Tongue (tissue), 2 donors: ENCODE data around the gene MCUR1. TPM values are rescaled to one million over a fixed set of nuclear protein-coding genes. Genes with fewer than 3 reads are reported as not detected.
"Not testable (repeated sequence)": the region's sequence is repeated elsewhere in the genome, so short reads cannot be mapped to it uniquely, and the experiment has no call there.

Experiments used
- DNase-seq: peaks from one replicate; pipeline ENCODE4 v3.0.0-alpha.2; 2015
- total RNA-seq: library from RNA; depleted of rRNA; stranded (reverse); fragments of >200 nt; gene quantifications from one replicate; pipeline ENCODE4 v1.2.3, GENCODE V29; 2014

Gene MCUR1, protein sequence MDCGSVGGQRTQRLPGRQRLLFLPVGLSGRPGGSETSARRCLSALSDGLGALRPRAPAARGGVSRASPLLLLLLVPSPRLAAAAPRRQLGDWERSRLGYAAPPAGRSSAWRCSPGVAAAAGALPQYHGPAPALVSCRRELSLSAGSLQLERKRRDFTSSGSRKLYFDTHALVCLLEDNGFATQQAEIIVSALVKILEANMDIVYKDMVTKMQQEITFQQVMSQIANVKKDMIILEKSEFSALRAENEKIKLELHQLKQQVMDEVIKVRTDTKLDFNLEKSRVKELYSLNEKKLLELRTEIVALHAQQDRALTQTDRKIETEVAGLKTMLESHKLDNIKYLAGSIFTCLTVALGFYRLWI
- 27.2 TPM for total RNA-seq

DNA sequence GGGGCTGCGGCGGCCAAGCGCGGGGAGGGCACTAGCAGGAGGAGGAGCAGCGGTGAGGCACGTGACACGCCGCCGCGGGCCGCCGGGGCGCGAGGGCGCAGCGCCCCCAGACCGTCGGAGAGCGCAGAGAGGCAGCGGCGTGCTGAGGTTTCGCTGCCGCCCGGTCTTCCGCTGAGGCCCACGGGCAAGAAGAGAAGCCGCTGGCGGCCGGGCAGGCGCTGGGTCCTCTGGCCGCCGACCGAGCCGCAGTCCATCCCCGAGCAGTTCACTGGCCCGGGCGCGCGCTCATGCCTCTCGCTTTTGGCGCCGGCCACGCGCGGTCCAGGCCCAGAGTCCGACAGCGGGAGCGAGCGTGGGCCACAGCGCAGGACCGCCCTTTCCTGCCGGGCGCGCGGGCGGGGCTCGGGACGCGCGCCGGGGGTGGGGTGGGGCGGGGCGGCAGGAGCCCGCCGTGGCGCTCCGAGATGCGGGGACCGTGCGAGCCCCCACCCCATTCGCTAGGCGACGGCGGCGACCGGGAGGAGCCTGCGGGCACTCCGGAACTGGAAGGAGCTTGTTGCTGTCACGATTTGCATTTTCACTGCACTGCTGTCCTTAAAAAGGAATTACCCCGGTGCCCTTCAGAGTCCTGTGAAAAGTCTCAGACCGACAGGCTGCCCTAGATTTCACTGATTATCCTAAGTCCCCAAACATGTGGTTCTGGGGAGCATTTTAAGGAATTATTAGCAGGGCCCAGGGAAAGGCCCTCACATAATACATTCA, at the start of gene MCUR1:
MCUR1 (minus strand) TSS at position 382 of the 762 bp plus-strand sequence; CDS start at position 254, 128 bp downstream.
- DNase-seq: peak; percentile 94

DNA sequence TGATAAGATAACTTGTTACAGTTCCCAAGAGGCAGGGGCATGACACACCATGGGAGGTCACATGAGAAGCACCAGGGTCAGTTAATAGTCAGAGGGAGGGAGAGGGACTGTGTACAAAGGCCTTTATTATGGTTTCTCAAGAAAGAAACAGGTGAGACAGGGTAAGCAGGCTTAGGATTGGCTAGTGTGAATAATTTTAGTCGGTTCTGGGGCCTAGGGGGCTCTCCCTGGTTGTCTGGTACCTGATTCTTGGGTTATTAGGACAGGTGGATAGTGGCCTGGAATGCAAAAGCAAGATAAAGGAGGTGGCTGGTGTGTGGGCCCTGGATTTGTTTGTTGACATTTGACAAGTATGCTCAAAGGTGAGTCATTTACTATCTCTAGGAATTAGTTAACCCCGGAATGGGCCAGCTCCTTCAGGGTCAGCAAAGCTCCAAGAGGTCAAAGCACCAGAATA, 49.4 kb upstream of the MCUR1 start:
- DNase-seq: no peak

DNA sequence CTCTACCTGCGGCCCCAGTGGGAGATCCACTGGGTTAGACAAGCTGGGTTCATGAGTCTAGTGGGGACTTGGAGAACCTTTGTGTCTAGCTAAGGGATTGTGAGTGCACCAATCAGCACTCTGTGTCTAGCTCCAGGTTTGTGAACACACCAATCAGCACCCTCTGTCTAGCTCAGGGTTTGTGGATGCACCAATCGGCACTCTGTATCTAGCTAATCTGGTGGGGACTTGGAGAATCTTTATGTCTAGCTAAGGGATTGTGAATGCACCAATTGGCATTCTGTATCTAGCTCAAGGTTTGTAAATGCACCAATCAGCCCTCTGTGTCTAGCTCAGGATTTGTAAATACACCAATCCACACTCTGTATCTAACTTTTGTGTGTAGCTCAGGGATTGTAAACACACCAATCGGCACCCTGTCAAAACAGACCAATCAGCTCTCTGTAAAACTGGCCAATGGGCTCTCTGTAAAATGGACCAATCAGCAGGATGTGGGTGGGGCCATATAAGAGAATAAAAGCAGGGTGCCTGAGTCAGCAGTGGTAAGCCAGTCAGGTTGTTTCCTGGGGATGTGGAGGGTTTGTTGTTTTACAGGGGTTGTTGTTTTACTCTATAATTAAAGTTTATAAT, 46.3 kb upstream of the MCUR1 start:
- not testable (repeated sequence) for DNase-seq

DNA sequence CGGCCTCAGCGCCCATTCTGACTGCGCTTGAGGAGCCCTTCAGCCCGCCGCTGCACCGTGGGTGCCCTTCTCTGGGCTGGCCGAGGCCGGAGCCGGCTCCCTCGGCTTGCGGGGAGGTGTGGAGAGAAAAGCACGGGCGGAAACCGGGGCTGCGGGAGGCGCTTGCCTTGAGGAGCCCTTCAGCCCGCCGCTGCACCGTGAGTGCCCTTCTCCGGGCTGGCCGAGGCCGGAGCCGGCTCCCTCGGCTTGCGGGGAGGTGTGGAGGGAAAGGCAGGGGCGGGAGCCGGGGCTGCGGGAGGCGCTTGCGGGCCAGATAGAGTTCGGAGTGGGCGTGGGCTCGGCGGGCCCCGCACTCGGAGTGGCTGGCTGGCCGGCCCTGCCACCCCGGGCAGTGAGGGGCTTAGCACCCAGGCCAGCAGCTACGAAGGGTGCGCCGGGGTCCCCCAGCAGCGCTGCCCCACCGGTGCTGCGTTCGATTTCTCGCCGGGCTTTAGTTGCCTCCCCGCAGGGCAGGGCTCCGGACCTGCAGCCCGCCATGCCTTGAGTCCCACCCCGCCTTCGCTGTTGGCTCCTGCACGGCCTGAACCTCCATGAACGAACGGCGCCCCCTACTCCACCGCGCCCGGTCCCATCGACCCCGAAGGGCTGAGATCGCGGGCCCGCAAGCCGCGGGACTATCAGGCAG, 45.7 kb upstream of the MCUR1 start:
- DNase-seq: no peak

DNA sequence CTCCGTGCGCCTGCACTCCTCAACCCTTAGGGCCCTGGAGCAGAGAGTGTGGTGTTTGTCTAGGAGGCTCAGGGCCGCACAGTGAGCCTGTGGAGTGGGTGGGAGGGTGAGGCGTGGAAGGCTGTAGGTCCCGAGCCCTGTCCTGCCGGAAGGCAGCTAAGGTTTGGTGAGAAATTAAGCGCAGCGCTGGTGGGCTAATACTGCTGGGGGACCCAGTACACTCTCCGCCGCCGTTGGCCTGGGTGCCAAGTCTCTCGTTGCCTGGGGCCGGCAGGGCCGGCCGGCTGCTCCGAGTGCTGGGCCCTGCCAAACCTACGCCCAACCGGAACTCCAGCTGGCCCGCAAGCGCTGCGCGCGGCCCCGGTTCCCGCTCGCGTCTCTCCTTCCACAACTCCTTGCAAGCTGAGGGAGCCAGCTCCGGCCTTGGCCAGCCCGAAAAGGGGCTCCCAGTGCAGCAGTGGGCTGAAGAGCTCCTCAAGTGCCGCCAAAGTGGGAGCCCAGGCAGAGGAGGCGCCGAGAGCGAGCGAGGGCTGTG, 40.4 kb upstream of the MCUR1 start:
- no peak for DNase-seq

DNA sequence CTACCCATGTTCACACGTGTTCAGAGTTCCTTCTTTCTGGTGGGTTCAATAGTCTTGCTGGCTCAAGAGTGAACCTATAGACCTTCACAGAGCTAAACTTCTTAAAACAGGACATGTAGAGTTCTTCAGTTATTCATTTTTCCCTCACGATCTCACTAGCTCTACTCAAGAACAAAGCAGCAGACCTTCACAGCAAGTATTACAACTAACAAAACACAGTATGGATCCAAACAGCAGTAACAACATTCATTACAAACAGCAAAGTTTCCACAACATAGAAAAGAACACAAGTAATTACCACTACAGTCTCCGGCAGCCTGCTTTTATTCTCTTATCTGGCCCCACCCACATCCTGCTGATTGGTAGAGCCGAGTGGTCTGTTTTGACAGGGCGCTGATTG, 39.5 kb upstream of the MCUR1 start:
- no peak for DNase-seq

DNA sequence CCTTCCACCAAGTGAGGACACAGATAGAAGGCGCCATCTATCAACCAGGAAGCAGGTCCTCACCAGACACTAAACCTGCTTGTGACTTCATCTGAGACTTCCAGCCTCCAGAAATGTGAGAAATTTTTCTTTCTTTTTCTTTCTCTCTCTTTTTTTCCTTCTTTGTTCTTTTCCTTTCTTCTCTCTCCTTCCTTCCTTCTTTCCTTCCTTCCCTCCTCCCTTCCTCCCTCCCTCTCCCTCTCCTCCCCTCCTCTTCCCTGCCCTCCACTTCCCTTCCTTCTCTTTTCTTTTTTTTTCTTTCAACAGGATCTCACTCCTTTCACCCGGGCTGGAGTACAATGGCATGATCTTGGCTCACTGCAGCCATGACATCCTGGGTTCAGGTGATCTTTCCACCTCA, 37.4 kb upstream of the MCUR1 start:
- DNase-seq: no peak

DNA sequence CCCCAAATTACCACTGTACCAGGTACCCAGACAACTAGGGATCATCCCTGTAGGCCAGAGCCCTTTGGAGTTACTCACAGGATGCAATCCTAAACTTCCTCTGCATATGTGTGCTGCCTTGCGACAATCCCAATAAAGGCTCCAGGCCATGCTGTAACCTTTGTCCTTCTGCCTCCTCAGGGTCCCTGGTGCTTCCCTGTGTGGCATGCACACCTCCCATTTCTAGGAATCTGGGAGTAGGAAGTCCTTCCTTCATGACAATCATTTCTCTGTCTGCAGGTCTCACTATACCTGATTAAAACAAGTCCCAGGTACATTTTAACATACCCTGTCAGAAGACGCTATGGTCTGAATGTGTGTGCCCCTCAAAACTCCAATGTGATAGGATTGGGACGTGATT, 37.0 kb upstream of the MCUR1 start:
- no peak for DNase-seq

DNA sequence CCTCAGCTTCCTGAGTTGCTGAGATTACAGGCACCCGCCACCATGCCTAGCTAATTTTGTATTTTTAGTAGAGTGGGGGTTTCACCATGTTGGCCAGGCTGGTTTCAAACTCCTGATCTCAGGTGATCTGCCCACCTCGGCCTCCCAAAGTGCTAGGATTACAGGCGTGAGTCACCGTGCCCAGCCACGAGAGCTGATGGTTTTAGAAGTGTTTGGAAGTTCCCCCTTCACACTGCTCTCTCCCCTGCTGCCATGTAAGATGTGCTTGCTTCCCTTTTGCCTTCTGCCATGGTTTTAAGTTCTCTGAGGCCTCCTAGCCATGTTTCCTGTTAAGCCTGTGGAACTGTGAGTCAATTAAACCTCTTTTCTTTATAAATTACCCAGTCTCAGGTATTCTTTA, 36.3 kb upstream of the MCUR1 start:
- not testable (repeated sequence) for DNase-seq

DNA sequence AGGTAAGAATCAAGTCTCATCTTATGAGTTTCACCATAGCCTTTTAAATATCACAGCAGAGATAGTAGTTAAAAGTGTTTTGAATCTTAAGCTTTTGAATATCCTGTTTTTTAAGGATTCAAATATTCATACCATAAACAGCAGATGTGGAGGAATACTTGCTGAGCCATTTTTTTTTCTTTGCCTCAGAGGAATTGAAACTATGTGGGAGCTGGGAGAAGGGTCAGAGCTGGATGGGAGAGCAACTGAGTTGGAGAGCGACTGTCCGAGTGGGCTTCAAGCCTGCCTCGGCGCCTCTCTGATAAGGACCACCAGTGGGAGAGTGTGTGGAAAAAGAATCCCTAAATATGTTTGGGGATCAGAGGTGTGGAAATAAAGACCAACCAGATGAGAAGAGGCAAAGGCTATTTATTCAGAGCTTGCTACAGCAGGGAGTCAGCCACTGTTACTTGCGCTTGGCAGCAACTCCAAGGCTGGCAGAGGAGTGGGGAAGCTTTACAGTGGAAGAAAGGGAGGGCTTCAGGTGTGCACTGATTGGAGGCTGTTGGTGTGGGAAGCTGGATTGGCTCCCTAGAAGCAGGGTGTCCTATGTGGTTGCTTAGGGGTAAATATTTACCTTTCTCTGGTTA, 34.3 kb upstream of the MCUR1 start:
- peak; percentile 26 for DNase-seq

DNA sequence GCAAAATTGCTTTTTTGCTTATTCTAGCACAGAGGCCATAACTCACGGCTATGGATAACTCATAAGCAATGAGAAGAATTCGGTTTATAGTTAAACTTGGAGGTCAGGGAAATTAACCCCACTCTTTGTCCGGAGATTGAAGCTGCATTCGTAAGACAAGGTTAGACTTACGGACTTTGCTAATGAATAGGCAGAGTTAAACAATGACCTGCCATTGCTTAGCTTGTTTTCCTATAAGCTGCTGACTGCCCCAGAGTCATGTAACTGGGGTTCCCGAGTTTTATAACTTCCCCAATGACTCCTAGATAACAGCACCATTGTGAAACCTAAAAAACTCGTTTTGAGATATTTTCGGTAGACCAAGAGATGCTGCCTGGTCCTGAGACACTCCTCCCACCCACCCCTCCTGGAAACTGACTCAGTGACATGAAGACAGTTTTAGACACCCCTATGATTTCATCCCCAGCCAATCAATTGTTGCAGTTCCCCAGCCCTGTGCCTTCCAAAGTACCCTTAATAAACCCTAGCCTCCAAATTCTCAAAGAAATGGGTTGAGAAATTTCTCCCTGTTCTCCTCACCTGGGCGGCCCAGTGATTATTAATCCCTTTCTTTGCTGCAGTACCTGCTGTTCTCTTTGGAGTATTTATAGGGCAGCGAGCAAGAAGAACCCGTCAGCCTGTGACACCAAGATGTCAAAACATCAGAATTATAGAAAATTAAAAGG, 33.1 kb upstream of the MCUR1 start:
- DNase-seq: no peak

DNA sequence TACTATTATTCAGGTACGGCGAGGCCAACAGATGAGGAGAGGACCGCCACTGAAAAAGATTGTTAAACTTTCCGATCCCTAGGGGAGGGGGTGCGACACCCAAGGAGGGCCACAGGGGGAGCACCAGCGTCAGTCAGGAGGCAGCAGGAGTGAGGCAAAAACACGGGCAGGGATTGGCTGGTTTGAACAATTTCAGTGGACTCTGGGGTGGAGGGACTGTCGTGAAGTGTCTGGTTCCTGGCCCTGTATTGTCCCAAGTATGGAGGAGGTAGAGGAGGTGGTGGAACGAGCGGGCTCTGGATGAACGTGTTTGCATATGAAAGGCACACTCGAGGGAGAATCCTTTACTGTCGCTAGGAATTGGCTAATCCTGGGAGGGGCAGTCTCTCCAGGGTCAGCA, 32.5 kb upstream of the MCUR1 start:
- no peak for DNase-seq

DNA sequence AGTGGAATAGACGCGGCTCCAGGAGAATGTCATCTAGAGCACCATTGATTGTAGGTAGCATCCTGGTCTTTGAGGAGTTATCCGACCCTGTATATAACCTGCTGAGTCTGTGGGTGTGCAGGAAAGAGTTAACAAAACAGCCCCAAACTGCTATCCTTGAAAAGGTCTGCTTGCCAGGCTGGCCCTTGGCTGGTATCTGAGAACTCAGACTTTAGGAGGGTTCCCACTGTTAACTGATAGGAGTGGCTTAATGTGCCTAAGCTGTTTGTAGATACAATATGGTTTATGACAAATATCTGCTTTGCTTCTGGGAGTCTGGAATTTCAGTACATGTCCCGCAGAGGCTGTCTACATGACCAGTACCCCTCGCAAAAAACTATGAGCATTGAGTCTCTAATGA, 27.6 kb upstream of the MCUR1 start:
- DNase-seq: no peak

DNA sequence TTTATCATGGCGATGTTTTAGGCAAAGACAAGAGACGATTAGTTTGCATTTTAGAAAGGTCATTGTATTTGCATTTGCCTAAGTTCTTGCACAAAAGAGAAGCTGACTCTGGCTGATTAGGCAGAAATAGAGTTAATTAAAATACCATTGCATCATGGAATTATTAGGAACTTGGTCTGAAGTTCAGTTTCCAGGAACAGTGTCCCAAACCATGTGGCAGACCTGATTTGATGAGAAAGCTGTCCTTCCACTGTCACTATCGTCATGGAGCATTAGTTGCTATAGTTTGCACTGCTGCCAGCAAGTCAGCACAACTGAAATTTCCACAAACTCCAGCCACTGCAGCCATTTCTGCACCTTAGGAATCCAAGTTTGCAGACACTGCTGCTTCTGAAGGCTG, 24.3 kb upstream of the MCUR1 start:
- DNase-seq: peak; percentile 13

DNA sequence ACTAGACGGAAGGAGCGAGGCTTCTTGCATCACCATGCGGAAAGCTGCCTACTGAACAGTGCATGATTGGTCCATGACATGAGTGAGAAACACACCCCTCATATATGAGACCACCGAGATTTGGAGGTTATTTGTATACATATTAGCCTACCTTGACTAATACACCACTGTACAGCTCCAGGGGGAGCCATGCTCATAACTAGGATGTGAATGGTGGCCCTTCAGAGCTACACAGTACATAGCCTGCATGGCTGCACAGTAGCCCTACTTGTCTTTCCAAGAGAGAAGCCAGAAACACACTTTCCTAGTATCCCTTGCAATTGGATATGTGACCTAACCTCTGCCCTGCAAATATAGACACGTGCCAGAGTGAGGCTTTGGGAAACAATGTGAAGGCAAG, 21.8 kb upstream of the MCUR1 start:
- no peak for DNase-seq

DNA sequence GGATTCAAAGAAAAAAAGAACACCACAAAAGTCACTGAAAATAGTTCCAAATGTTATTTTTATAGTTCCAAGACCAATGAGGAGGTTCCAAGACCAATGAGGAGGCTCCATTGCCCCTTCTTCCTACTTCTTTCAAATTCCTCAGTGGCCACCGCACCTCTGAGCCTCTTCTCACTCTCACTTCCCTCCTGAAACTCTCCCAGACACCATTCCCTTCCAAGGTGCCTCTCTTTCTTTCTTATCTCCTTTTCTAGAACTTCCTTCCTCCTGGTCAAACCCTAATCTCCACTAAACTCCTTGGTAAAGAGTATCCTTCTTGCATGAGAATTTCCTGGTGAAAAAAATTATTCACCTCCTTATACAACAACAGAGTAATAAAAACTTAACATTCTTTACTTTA, 20.4 kb upstream of the MCUR1 start:
- DNase-seq: no peak

DNA sequence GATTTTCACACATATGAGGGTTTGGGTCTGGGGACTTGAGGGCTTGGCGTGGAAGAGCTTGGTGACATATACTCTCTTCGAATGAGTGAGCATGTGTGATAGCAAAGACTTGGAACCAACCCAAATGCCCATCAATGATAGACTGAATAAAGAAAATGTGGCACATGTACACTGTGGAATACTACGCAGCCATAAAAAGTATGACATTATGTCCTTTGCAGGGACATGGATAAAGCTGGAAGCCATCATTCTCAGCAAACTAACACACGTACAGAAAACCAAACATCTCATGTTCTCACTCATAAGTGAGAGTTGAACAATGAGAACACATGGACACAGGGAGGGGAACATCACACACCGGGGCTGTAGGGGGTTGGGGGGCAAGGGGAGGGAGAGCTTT, 19.7 kb upstream of the MCUR1 start:
- not testable (repeated sequence) for DNase-seq

DNA sequence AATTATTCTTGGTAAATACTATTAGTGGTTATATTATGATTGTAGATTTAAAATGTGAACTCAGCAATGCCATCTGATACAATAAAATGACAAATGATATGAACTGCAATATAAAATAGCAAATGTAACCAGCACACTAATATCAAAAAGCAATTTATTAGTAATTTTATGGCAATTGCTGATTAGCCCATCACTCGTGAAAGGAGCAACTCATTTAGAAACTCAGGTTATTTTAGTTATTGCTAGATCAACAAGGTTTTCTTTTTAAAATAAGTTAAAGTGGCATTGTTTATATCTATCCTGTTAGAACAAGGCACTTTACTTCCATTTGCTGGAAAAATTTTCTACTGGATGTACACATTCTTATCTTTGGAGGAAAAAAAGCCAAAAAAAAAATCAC, 18.4 kb upstream of the MCUR1 start:
- DNase-seq: no peak

DNA sequence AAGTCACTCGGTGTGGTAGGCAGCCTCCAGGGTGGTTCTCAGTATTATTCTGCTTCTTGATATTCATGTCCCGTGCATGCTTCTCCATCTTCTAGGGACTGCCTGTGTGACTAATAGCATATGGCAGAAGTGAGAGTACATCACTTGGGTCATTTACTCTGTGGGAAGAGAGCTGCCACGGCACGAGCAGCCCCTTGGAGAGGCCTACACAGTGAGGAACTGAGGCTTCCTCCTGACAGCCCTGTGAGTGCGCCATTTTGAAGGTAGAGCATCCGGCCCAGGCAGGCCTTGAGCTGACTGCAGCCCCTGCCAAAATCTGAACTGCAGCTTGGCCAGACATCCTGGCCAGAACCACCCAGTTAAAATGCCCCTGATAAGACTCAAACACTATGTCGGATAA, 17.3 kb upstream of the MCUR1 start:
- DNase-seq: no peak

DNA sequence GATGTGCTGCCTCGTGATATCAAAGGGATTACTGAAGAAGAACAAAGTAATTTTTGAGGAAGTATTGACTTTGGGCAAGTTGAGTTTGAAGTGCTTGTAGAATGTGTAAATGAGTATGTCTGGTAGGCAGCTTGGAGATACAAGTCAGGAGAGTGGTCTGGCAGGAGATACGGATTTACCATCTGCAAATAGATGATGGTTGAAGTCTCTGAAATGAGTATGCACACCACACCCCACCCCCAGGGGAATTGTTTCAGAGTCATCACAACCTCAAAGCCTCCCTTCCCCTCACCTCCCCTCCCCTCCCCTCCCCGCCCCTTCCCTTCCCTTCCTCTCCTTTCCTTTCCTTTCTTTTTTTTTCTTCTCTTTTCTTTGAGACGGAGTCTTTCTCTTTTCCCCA, 16.4 kb upstream of the MCUR1 start:
- DNase-seq: no peak

DNA sequence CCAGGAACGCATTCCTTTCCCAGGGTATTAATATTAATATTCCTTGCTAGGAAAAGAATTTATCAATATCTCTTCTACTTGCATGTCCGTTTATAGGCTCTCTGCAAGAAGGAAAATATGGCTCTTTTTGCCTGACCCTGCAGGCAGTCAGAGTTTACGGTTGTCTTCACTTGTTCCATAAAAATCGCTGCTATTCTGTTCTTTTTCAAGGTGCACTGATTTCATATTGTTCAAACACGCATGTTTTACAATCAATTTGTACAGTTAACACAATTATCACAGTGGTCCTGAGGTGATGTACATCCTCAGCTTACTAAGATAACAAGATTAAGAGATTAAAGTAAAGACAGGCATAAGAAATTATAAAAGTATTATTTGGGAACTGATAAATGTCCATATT, 15.1 kb upstream of the MCUR1 start:
- DNase-seq: not testable (repeated sequence)
